HCT116 (cell line): Measurements from ENCODE around the gene FAR1. TPM values are rescaled to one million over a fixed set of nuclear protein-coding genes. Genes with fewer than 3 reads are reported as not detected.

ENCODE experiments used
- ATAC-seq: fragments of 200-7000 bp; cut with Tn5 transposase; 2 replicates; pipeline ENCODE4 v1.9.1; 2020; ENCODE audit warnings: mild to moderate bottlenecking, moderate library complexity
- BruUV-seq: library from RNA; stranded (reverse); fragments of 400-500 nt; replicated peaks from 2 replicates; lab custom pipeline; 2021; lab: Mats Ljungman, UMichigan
- CTCF ChIA-PET: fragments of 300-600 bp; sonication (Branson Sonifier 250); formaldehyde crosslinking; loops from one replicate; lab custom pipeline; 2021; ENCODE audit warnings: antibody characterized with exemption; lab: Charles Lee
- POLR2A ChIA-PET: fragments of 300-600, 350-600 bp; sonication (Branson Sonifier 250); formaldehyde crosslinking; loops from one replicate; lab custom pipeline; 2021; ENCODE audit warnings: antibody characterized with exemption; lab: Charles Lee
- RAD21 ChIA-PET, 2 experiments: fragments of 300-600 bp; sonication (Branson Sonifier 250); formaldehyde crosslinking; loops; one replicate each; lab custom pipeline; 2023; ENCODE audit warnings: low total read pairs in 2 of 2; ENCODE audit not compliant: uncharacterized antibody in 2 of 2, unreplicated experiment in 2 of 2, low non-redundant PET in 1 of 2; lab: Charles Lee
- DNase-seq: peaks from one replicate; pipeline ENCODE4 v3.0.0-alpha.2; 2010; ENCODE audit warnings: low read depth, low spot score
- H2AFZ ChIP-seq: fragments of 200-600 bp; shearing (Covaris generic), sonication (generic); 2 replicates; pipeline ENCODE4 v1.6.1; 2017; ENCODE audit warnings: low read depth, mixed run types, mixed read lengths, antibody characterized with exemption, low read length; ENCODE audit not compliant: poor library complexity, severe bottlenecking
- H3K27ac ChIP-seq: 2 replicates; pipeline ENCODE4 v1.5.1; 2012; ENCODE audit warnings: low read depth, low read length
- H3K27me3 ChIP-seq: fragments of 200-600 bp; sonication (generic); 2 replicates; pipeline ENCODE4 v1.6.1; 2016; ENCODE audit warnings: mixed run types, low read length, mixed read lengths; ENCODE audit not compliant: insufficient read depth
- H3K36me3 ChIP-seq, 2 experiments: fragments of 200-500 bp in 1 of 2; fragments of 200-600 bp in 1 of 2; sonication (Bioruptor generic) in 1 of 2; sonication (generic) in 1 of 2; 2 replicates each; pipeline versions ENCODE4 v1.5.1 to v1.6.1; 2014 to 2016; ENCODE audit warnings: low read length in 2 of 2, inconsistent platforms in 1 of 2, mixed read lengths in 1 of 2, mixed run types in 1 of 2; ENCODE audit not compliant: insufficient read depth in 2 of 2, control insufficient read depth in 1 of 2
- H3K4me1 ChIP-seq, 2 experiments: fragments of 200-600 bp in 1 of 2; sonication (generic) in 1 of 2; 2 replicates each; pipeline versions ENCODE4 v1.5.1 to v1.6.1; 2012 to 2017; ENCODE audit warnings: low read length in 2 of 2, inconsistent platforms in 1 of 2, mild to moderate bottlenecking in 1 of 2, mixed read lengths in 1 of 2, mixed run types in 1 of 2, moderate library complexity in 1 of 2; ENCODE audit not compliant: insufficient read depth in 2 of 2, control insufficient read depth in 1 of 2
- H3K4me2 ChIP-seq: fragments of 200-600 bp; sonication (generic); 2 replicates; pipeline ENCODE4 v1.6.1; 2017; ENCODE audit warnings: mixed run types, low read length, mixed read lengths
- H3K4me3 ChIP-seq, 2 experiments: fragments of 200-600 bp in 1 of 2; sonication (generic) in 1 of 2; replicated peaks in 1 of 2; 2 replicates each; pipeline ENCODE4 v1.5.1; 2011 to 2016; ENCODE audit warnings: low read length in 2 of 2, control low read depth in 1 of 2, low read depth in 1 of 2, mild to moderate bottlenecking in 1 of 2, mixed read lengths in 1 of 2, mixed run types in 1 of 2
- H3K79me2 ChIP-seq: fragments of 200-600 bp; sonication (generic); 2 replicates; pipeline ENCODE4 v1.6.1; 2017; ENCODE audit warnings: mild to moderate bottlenecking, mixed run types, low read length, moderate library complexity, mixed read lengths; ENCODE audit not compliant: insufficient read depth
- H3K9ac ChIP-seq: fragments of 200-600 bp; sonication (generic); 2 replicates; pipeline ENCODE4 v1.6.1; 2016; ENCODE audit warnings: low read length, mixed read lengths
- H3K9me2 ChIP-seq: fragments of 200-600 bp; sonication (generic), shearing (Covaris generic); 2 replicates; pipeline ENCODE4 v1.6.1; 2017; ENCODE audit warnings: mixed run types, mild to moderate bottlenecking, moderate library complexity; ENCODE audit not compliant: insufficient read depth
- H3K9me3 ChIP-seq, 2 experiments: fragments of 200-500 bp in 1 of 2; fragments of 200-600 bp in 1 of 2; sonication (Bioruptor generic) in 1 of 2; sonication (generic) in 1 of 2; 2 replicates each; pipeline ENCODE4 v1.6.1; 2014 to 2017; ENCODE audit warnings: low read length in 2 of 2, mixed read lengths in 2 of 2, inconsistent platforms in 1 of 2, low read depth in 1 of 2, mild to moderate bottlenecking in 1 of 2, mixed run types in 1 of 2, moderate library complexity in 1 of 2; ENCODE audit not compliant: control insufficient read depth in 1 of 2, insufficient read depth in 1 of 2
- H4K20me1 ChIP-seq: fragments of 200-600 bp; sonication (generic), shearing (Covaris generic); 2 replicates; pipeline ENCODE4 v1.6.1; 2017; ENCODE audit warnings: mixed run types, mild to moderate bottlenecking, moderate library complexity; ENCODE audit not compliant: insufficient read depth
- CBX3 ChIP-seq: IDR thresholded peaks from 2 replicates; pipeline ENCODE4 v1.6.1; 2012; ENCODE audit warnings: low read depth
- CEBPB ChIP-seq: IDR thresholded peaks from 2 replicates; pipeline ENCODE4 v1.6.1; 2012; ENCODE audit warnings: low read depth
- EGR1 ChIP-seq: IDR thresholded peaks from 2 replicates; pipeline ENCODE4 v1.6.1; 2012; ENCODE audit warnings: low read depth
- ELF1 ChIP-seq: IDR thresholded peaks from 2 replicates; pipeline ENCODE4 v1.6.1; 2012; ENCODE audit warnings: low read depth, borderline replicate concordance
- EZH2 ChIP-seq: fragments of 200-600 bp; sonication (generic); IDR thresholded peaks from 2 replicates; pipeline ENCODE4 v1.6.1; 2017; ENCODE audit warnings: antibody characterized with exemption, mixed run types
- EZH2phosphoT487 ChIP-seq: fragments of 200-600 bp; IDR thresholded peaks from 2 replicates; pipeline ENCODE4 v1.6.1; 2018; ENCODE audit warnings: antibody characterized with exemption, borderline replicate concordance
- FOSL1 ChIP-seq: IDR thresholded peaks from 2 replicates; pipeline ENCODE4 v1.6.1; 2012; ENCODE audit warnings: low read depth
- JUND ChIP-seq: IDR thresholded peaks from 2 replicates; pipeline ENCODE4 v1.6.1; 2012
- POLR2AphosphoS5 ChIP-seq: IDR thresholded peaks from 2 replicates; pipeline ENCODE4 v1.6.1; 2011; ENCODE audit warnings: mild to moderate bottlenecking, low read depth, low read length, moderate library complexity
- SIN3A ChIP-seq: IDR thresholded peaks from 2 replicates; pipeline ENCODE4 v1.6.1; 2012; ENCODE audit warnings: low read depth
- SP1 ChIP-seq: IDR thresholded peaks from 2 replicates; pipeline ENCODE4 v1.6.1; 2012; ENCODE audit warnings: low read depth
- SRF ChIP-seq: IDR thresholded peaks from 2 replicates; pipeline ENCODE4 v1.6.1; 2012; ENCODE audit warnings: low read depth
- TCF7L2 ChIP-seq: IDR thresholded peaks from 2 replicates; pipeline ENCODE4 v1.7.0; 2011; ENCODE audit warnings: borderline replicate concordance, inconsistent platforms; ENCODE audit not compliant: insufficient read depth, insufficient read length; ENCODE audit errors: extremely low read depth
- YY1 ChIP-seq: IDR thresholded peaks from 2 replicates; pipeline ENCODE4 v1.6.1; 2011; ENCODE audit warnings: low read length, low read depth, moderate library complexity, mild to moderate bottlenecking; ENCODE audit not compliant: insufficient replicate concordance; ENCODE audit errors: extremely low read depth
- ZFX ChIP-seq: fragments of 450-650 bp; IDR thresholded peaks from 2 replicates; pipeline ENCODE4 v1.6.1; 2017
- ZNF274 ChIP-seq: fragments of 200-500 bp; sonication (Bioruptor generic); IDR thresholded peaks from 2 replicates; pipeline ENCODE4 v1.6.1; 2014; ENCODE audit warnings: mild to moderate bottlenecking, low read depth, low read length, inconsistent platforms
- intact Hi-C: fragments of 100-400 bp; cut with micrococcal nuclease; formaldehyde crosslinking; loops from 2 replicates; pipeline ENCODE4 v1.10.0; 2022
- total RNA-seq: library from RNA; stranded (reverse); gene quantifications from one replicate; pipeline ENCODE4 v1.2.1, GENCODE V29; 2021; ENCODE audit not compliant: unreplicated experiment
- TF ChIP-seq, protein P1 (sequence below): IDR thresholded peaks from 2 replicates; pipeline ENCODE4 v1.6.1; 2011; ENCODE audit warnings: mild to moderate bottlenecking, low read length, moderate library complexity; ENCODE audit not compliant: insufficient replicate concordance; ENCODE audit errors: extremely low read depth
- TF ChIP-seq, protein P2 (sequence below), 3 experiments: fragments of 200-600 bp in 1 of 3; sonication (generic) in 1 of 3; IDR thresholded peaks in 2 of 3; conservative IDR thresholded peaks in 1 of 3; 2 replicates each; pipeline ENCODE4 v1.5.1; 2012 to 2017; ENCODE audit warnings: low read depth in 2 of 3, low read length in 2 of 3, antibody characterized with exemption in 1 of 3, borderline replicate concordance in 1 of 3, control low read depth in 1 of 3, mild to moderate bottlenecking in 1 of 3, mixed read lengths in 1 of 3, mixed run types in 1 of 3, moderate library complexity in 1 of 3; ENCODE audit not compliant: insufficient read depth in 1 of 3
- TF ChIP-seq, protein P3 (sequence below): IDR thresholded peaks from 2 replicates; pipeline ENCODE4 v1.6.1; 2012; ENCODE audit warnings: low read depth
- TF ChIP-seq, protein P4 (sequence below): IDR thresholded peaks from 2 replicates; pipeline ENCODE4 v1.6.1; 2012

The FAR1 gene
- total RNA-seq, 1 experiment from 2014 or later, result 74.3 TPM

GRCh38 chr11:13763341-13763740, 94.9 kb downstream of the FAR1 start:
- ChIA-PET POLR2A (no interaction called here), RAD21 (no interaction called here), CTCF (no interaction called here)
- no peaks in the 10 kb centered on the region for H3K27me3 ChIP-seq
- no peak overlapping the region for H3K27ac ChIP-seq
- no peak for DNase-seq
- no peaks in the 10 kb centered on the region for H3K79me2 ChIP-seq
- intact Hi-C loops, result no loop called here
- no TSS peak for BruUV-seq
- ATAC-seq, result no peak
- peaks cover 0 to 11% of the 10 kb centered on the region in 2 experiments; a peak in 2 of 4 replicates for H3K4me1 ChIP-seq
- no peak overlapping the region for H2AFZ ChIP-seq
- no peak overlapping the region for H3K9ac ChIP-seq
- TF ChIP-seq ZNF274 (no peak), YY1 (no peak), EZH2 (no peak), SP1 (no peak), CEBPB (no peak), EGR1 (no peak), SRF (no peak), SIN3A (no peak), TCF7L2 (no peak), POLR2AphosphoS5 (no peak), FOSL1 (no peak), ELF1 (no peak), CBX3 (no peak), ZFX (no peak), EZH2phosphoT487 (no peak), JUND (no peak)
- TF ChIP-seq, protein P1, sequence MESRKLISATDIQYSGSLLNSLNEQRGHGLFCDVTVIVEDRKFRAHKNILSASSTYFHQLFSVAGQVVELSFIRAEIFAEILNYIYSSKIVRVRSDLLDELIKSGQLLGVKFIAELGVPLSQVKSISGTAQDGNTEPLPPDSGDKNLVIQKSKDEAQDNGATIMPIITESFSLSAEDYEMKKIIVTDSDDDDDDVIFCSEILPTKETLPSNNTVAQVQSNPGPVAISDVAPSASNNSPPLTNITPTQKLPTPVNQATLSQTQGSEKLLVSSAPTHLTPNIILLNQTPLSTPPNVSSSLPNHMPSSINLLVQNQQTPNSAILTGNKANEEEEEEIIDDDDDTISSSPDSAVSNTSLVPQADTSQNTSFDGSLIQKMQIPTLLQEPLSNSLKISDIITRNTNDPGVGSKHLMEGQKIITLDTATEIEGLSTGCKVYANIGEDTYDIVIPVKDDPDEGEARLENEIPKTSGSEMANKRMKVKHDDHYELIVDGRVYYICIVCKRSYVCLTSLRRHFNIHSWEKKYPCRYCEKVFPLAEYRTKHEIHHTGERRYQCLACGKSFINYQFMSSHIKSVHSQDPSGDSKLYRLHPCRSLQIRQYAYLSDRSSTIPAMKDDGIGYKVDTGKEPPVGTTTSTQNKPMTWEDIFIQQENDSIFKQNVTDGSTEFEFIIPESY, result no peak
- TF ChIP-seq, protein P2, sequence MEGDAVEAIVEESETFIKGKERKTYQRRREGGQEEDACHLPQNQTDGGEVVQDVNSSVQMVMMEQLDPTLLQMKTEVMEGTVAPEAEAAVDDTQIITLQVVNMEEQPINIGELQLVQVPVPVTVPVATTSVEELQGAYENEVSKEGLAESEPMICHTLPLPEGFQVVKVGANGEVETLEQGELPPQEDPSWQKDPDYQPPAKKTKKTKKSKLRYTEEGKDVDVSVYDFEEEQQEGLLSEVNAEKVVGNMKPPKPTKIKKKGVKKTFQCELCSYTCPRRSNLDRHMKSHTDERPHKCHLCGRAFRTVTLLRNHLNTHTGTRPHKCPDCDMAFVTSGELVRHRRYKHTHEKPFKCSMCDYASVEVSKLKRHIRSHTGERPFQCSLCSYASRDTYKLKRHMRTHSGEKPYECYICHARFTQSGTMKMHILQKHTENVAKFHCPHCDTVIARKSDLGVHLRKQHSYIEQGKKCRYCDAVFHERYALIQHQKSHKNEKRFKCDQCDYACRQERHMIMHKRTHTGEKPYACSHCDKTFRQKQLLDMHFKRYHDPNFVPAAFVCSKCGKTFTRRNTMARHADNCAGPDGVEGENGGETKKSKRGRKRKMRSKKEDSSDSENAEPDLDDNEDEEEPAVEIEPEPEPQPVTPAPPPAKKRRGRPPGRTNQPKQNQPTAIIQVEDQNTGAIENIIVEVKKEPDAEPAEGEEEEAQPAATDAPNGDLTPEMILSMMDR (IDR thresholded peaks at IDR 0.05 in 2 of 3, conservative IDR thresholded peaks at IDR 0.05 in 1 of 3; ENCODE audit: borderline replicate concordance in 1 of 3, insufficient read depth in 1 of 3, low read depth in 2 of 3, low read length in 2 of 3), result no peak
- TF ChIP-seq, protein P3, sequence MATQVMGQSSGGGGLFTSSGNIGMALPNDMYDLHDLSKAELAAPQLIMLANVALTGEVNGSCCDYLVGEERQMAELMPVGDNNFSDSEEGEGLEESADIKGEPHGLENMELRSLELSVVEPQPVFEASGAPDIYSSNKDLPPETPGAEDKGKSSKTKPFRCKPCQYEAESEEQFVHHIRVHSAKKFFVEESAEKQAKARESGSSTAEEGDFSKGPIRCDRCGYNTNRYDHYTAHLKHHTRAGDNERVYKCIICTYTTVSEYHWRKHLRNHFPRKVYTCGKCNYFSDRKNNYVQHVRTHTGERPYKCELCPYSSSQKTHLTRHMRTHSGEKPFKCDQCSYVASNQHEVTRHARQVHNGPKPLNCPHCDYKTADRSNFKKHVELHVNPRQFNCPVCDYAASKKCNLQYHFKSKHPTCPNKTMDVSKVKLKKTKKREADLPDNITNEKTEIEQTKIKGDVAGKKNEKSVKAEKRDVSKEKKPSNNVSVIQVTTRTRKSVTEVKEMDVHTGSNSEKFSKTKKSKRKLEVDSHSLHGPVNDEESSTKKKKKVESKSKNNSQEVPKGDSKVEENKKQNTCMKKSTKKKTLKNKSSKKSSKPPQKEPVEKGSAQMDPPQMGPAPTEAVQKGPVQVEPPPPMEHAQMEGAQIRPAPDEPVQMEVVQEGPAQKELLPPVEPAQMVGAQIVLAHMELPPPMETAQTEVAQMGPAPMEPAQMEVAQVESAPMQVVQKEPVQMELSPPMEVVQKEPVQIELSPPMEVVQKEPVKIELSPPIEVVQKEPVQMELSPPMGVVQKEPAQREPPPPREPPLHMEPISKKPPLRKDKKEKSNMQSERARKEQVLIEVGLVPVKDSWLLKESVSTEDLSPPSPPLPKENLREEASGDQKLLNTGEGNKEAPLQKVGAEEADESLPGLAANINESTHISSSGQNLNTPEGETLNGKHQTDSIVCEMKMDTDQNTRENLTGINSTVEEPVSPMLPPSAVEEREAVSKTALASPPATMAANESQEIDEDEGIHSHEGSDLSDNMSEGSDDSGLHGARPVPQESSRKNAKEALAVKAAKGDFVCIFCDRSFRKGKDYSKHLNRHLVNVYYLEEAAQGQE, result no peak
- TF ChIP-seq, protein P4, sequence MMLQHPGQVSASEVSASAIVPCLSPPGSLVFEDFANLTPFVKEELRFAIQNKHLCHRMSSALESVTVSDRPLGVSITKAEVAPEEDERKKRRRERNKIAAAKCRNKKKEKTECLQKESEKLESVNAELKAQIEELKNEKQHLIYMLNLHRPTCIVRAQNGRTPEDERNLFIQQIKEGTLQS, result no peak
- H3K4me3 ChIP-seq, result no peak overlapping the region
- H3K9me2 ChIP-seq, result no peaks in the 10 kb centered on the region
- no peak overlapping the region for H3K4me2 ChIP-seq
- H3K36me3 ChIP-seq, result no peaks in the 10 kb centered on the region
- H3K9me3 ChIP-seq, result no peaks in the 10 kb centered on the region
- no peaks in the 10 kb centered on the region for H4K20me1 ChIP-seq
